OCI-LY3 (cell line): ENCODE measurements around the gene C9orf78.

Experiments
- H2AFZ ChIP-seq: fragments of 200-600, 300-600 bp; shearing (Covaris generic); 2 replicates; pipeline ENCODE4 v1.6.0; 2014; ENCODE audit warnings: antibody characterized with exemption, low read depth, low read length
- H3K27ac ChIP-seq: fragments of 200-600, 300-600 bp; sonication (generic); 2 replicates; pipeline ENCODE4 v1.5.1; 2014; ENCODE audit warnings: mild to moderate bottlenecking, low read length, moderate library complexity, mixed read lengths
- H3K27me3 ChIP-seq: fragments of 200-600, 300-600 bp; sonication (generic); 2 replicates; pipeline ENCODE4 v1.6.1; 2014; ENCODE audit warnings: low read depth, low read length, mixed read lengths
- H3K36me3 ChIP-seq: fragments of 200-600, 300-600 bp; sonication (generic); replicated peaks from 2 replicates; pipeline ENCODE3; 2014; ENCODE audit warnings: low read depth, low read length, mixed read lengths
- H3K4me1 ChIP-seq: fragments of 300-600, 200-600 bp; sonication (generic); 2 replicates; pipeline ENCODE4 v1.6.1; 2014; ENCODE audit warnings: low read length, mixed read lengths
- H3K4me2 ChIP-seq: fragments of 200-600, 300-600 bp; sonication (generic); 2 replicates; pipeline ENCODE4 v1.6.1; 2014; ENCODE audit warnings: low read length, mixed read lengths
- H3K4me3 ChIP-seq: fragments of 300-600, 200-600 bp; sonication (generic); 2 replicates; pipeline ENCODE4 v1.5.1; 2014; ENCODE audit warnings: antibody characterized with exemption, mild to moderate bottlenecking, low read length, moderate library complexity
- H3K79me2 ChIP-seq: fragments of 300-600, 200-600 bp; shearing (Covaris generic); 2 replicates; pipeline ENCODE4 v1.6.1; 2014; ENCODE audit warnings: mild to moderate bottlenecking, low read length, mixed read lengths
- H3K9ac ChIP-seq: fragments of 300-600, 200-600 bp; shearing (Covaris generic); 2 replicates; pipeline ENCODE4 v1.6.0; 2014; ENCODE audit warnings: mild to moderate bottlenecking, low read length, moderate library complexity
- H3K9me3 ChIP-seq: fragments of 200-600, 300-600 bp; shearing (Covaris generic); 2 replicates; pipeline ENCODE4 v1.6.1; 2014; ENCODE audit warnings: low read length, mixed read lengths; ENCODE audit not compliant: insufficient read depth
- H4K20me1 ChIP-seq: fragments of 200-600, 300-600 bp; sonication (generic); 2 replicates; pipeline ENCODE4 v1.6.1; 2016; ENCODE audit warnings: low read length, mixed read lengths; ENCODE audit not compliant: insufficient read depth
- EZH2phosphoT487 ChIP-seq: fragments of 200-600 bp; shearing (Covaris generic); IDR thresholded peaks from 2 replicates; pipeline ENCODE4 v1.6.1; 2018; ENCODE audit warnings: antibody characterized with exemption, mixed run types, low read depth
- TF ChIP-seq, protein P1 (sequence below): fragments of 200-600, 300-600 bp; sonication (generic); IDR thresholded peaks from 2 replicates; pipeline ENCODE4 v1.5.1; 2014; ENCODE audit warnings: antibody characterized with exemption, low read length, low read depth

The C9orf78 gene

DNA sequence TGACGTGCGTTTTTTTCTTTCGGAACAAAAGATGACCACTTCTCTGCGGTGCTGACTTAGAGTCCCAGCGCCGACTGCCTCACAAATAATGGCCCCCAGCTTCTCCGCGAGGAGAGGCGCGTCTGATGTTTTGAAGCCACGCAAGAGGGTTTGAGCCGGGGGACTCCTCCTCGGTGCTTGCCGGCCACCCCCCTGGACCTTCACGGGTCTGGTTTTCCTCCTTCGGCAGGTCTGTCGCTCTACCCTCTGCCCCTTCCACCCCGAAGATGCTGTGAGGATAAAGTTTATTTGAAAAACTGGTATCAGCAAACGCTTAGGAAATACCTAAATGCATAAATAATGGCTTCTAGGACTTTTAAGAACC, 767 bp upstream of the C9orf78 start:
- TF ChIP-seq, protein P1, sequence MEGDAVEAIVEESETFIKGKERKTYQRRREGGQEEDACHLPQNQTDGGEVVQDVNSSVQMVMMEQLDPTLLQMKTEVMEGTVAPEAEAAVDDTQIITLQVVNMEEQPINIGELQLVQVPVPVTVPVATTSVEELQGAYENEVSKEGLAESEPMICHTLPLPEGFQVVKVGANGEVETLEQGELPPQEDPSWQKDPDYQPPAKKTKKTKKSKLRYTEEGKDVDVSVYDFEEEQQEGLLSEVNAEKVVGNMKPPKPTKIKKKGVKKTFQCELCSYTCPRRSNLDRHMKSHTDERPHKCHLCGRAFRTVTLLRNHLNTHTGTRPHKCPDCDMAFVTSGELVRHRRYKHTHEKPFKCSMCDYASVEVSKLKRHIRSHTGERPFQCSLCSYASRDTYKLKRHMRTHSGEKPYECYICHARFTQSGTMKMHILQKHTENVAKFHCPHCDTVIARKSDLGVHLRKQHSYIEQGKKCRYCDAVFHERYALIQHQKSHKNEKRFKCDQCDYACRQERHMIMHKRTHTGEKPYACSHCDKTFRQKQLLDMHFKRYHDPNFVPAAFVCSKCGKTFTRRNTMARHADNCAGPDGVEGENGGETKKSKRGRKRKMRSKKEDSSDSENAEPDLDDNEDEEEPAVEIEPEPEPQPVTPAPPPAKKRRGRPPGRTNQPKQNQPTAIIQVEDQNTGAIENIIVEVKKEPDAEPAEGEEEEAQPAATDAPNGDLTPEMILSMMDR, result no peak
- TF ChIP-seq EZH2phosphoT487, result no peak
- Histone ChIP-seq H3K27ac (no peak overlapping the region), H3K4me3 (peak overlapping the region; percentile 94)

DNA sequence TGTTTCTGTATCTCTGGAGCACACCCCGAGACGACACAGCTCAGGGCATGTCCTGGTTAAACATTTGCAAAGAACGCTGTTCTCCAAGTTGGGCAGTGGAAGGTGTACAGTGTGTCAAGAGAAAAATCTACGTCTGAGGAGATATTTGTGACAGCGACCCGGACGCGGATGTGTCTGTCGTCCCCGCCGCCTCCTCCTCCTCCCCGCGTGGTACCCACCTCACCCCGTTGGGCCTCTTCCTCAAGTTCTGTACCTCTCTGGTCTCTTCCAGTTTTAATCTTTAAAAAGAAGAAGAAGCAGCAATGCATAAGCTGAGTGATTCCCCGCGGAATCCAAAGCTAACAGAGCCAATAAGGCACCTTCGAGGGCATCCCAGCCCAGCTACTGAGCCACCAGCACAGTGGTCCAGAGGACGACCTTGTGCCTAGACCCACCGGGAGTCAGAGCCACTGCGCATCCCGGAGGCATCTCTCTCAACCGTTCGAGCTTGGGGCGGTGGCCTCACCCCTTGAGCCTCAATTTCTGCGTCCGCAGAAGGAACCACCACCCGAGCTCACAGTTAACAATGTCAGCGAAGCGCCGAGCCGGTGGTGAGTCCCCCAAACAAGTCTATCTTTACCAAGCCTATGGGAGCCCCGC, 467 bp downstream of the C9orf78 start:
- no peaks in the 10 kb centered on the region for H4K20me1 ChIP-seq
- TF ChIP-seq EZH2phosphoT487, result no peak
- TF ChIP-seq, protein P1, result no peak
- peak overlapping the region; percentile 62; the same call in 1 of the 2 replicates for H2AFZ ChIP-seq
- peak overlapping the region; percentile 32 for H3K27ac ChIP-seq
- peaks cover 14% of the 10 kb centered on the region for H3K4me1 ChIP-seq
- no peaks in the 10 kb centered on the region for H3K9me3 ChIP-seq
- H3K4me2 ChIP-seq, result peak overlapping the region; percentile 95
- peaks cover 14% of the 10 kb centered on the region for H3K36me3 ChIP-seq
- peaks cover 27% of the 10 kb centered on the region for H3K79me2 ChIP-seq
- H3K4me3 ChIP-seq, result peak overlapping the region; percentile 94
- no peaks in the 10 kb centered on the region for H3K27me3 ChIP-seq
- peak overlapping the region; percentile 80 for H3K9ac ChIP-seq

More for the DNA sequence above, 767 bp upstream of the C9orf78 start:
- Histone ChIP-seq H3K79me2 (peaks cover 27% of the 10 kb centered on the region), H3K9ac (peak overlapping the region; percentile 76), H3K27me3 (no peaks in the 10 kb centered on the region), H3K4me1 (peaks cover 14% of the 10 kb centered on the region), H3K9me3 (no peaks in the 10 kb centered on the region), H3K4me2 (peak overlapping the region; percentile 87), H4K20me1 (no peaks in the 10 kb centered on the region), H3K36me3 (peaks cover 12% of the 10 kb centered on the region), H2AFZ (no peak overlapping the region; the same call in 1 of the 2 replicates)

DNA sequence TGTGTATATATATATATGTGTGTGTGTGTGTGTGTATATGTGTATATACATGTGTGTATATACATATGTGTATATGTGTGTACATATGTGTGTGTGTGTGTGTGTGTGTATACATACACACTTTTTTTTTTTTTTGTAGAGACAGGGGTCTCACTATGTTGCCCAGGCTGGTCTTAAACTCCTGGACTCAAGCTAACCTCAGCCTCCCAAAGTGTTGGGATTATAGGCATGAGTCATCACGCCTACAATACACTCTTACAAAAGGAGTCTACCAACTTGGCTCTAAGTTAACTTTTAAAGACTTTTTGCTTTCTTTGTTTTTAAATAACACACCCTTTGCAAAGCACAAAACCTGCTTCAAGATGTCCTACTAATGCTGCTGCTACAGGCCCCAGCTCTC, 2.1 kb downstream of the C9orf78 start:
- no peaks in the 10 kb centered on the region for H3K9me3 ChIP-seq
- no peak overlapping the region for H3K4me2 ChIP-seq
- H4K20me1 ChIP-seq, result no peaks in the 10 kb centered on the region
- no peaks in the 10 kb centered on the region for H3K27me3 ChIP-seq
- no peak overlapping the region for H3K9ac ChIP-seq
- H3K79me2 ChIP-seq, result peaks cover 27% of the 10 kb centered on the region
- H3K4me1 ChIP-seq, result peaks cover 14% of the 10 kb centered on the region
- H3K27ac ChIP-seq, result no peak overlapping the region
- peaks cover 18% of the 10 kb centered on the region for H3K36me3 ChIP-seq
- no peak overlapping the region for H3K4me3 ChIP-seq
- H2AFZ ChIP-seq, result no peak overlapping the region
- no peak for TF ChIP-seq EZH2phosphoT487
- TF ChIP-seq, protein P1, result no peak

DNA sequence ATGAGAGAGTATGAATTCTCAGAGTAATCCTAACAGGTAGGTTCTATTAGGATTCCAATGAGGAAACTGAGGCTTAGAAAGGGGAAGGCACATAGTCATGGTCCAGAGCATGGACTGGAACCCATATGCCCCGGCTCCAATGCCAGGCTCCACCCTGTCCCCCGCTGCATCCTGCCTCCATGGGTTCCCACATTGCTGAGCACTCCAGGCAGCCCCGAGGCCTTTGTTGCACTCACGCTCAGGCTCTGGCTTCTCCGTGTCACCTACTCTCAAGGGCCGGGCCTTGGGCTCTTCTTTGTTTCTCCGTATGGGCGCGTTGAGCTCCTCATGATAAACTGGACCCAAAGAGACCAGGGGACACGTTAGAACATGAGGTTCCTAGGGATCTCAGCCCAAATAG, 6.1 kb downstream of the C9orf78 start:
- TF ChIP-seq EZH2phosphoT487, result no peak
- TF ChIP-seq, protein P1, result no peak
- no peaks in the 10 kb centered on the region for H4K20me1 ChIP-seq
- peaks cover 8% of the 10 kb centered on the region for H3K79me2 ChIP-seq
- no peak overlapping the region for H3K4me2 ChIP-seq
- H3K4me1 ChIP-seq, result peaks cover 4% of the 10 kb centered on the region
- no peak overlapping the region for H3K9ac ChIP-seq
- H3K27me3 ChIP-seq, result no peaks in the 10 kb centered on the region
- no peak overlapping the region for H3K4me3 ChIP-seq
- H3K27ac ChIP-seq, result no peak overlapping the region
- peaks cover 18% of the 10 kb centered on the region for H3K36me3 ChIP-seq
- no peaks in the 10 kb centered on the region for H3K9me3 ChIP-seq
- no peak overlapping the region for H2AFZ ChIP-seq
